Activated T-helper 1 cell treated with anti-CD3 and anti-CD28 coated beads, Interleukin-12 subunit alpha, Interleukin-12 subunit beta, Interleukin-2, Interleukin-4 antibody, amounts not matched to agents 30 ng/mL and 10 ng/mL and 1 ng/mL, durations not matched to agents 14 hours and 24 hours and 36 hours (primary cell): Measurements from ENCODE around the gene TMEFF2. TPM values are rescaled to one million over a fixed set of nuclear protein-coding genes. Genes with fewer than 3 reads are reported as not detected.
A peak's percentile ranks its signal among the peaks of the same experiment; 100 is the strongest.

Experiments
- DNase-seq: peaks from one replicate; pipeline ENCODE4 v3.0.0; 2021; ENCODE audit warnings: low spot score
- H3K27ac Mint-ChIP-seq: one replicate; pipeline ENCODE4 v1.8.0; 2021; ENCODE audit warnings: mild to moderate bottlenecking, mixed read lengths
- H3K27me3 Mint-ChIP-seq: one replicate; pipeline ENCODE4 v1.8.0; 2022; ENCODE audit warnings: mild to moderate bottlenecking, moderate library complexity, mixed read lengths; ENCODE audit not compliant: insufficient read depth
- H3K36me3 Mint-ChIP-seq: one replicate; pipeline ENCODE4 v1.8.0; 2021; ENCODE audit warnings: low read depth, mixed read lengths
- H3K4me1 Mint-ChIP-seq: one replicate; pipeline ENCODE4 v1.8.0; 2021; ENCODE audit warnings: low read depth, mixed read lengths
- H3K4me3 Mint-ChIP-seq: one replicate; pipeline ENCODE4 v1.8.0; 2021; ENCODE audit warnings: mild to moderate bottlenecking, moderate library complexity, mixed read lengths
- H3K9me3 Mint-ChIP-seq: one replicate; pipeline ENCODE4 v1.8.0; 2021; ENCODE audit warnings: mixed read lengths
- intact Hi-C: fragments of 100-400 bp; cut with micrococcal nuclease; formaldehyde crosslinking; loops from one replicate; pipeline ENCODE4 v1.15.1; 2024
- total RNA-seq: library from RNA; stranded (reverse); gene quantifications from 2 replicates; pipeline ENCODE4 v1.2.3, GENCODE V29; 2022

The TMEFF2 gene
- total RNA-seq, 1 donor from 2014 or later, result not detected

- Mint-ChIP-seq H3K4me3 (no peak overlapping the region), H3K4me1 (peaks cover 9% of the 10 kb centered on the region), H3K36me3 (no peaks in the 10 kb centered on the region), H3K9me3 (no peaks in the 10 kb centered on the region), H3K27ac (no peak overlapping the region), H3K27me3 (peaks cover 29% of the 10 kb centered on the region)
- DNase-seq, result no peak
- intact Hi-C loops, result no loop called here
Observed at GRCh38 chr2:192201116-192201515, 6.4 kb upstream of the TMEFF2 start.

GRCh38 chr2:192197357-192197756 lies 2.6 kb upstream of the TMEFF2 start:
- no peaks in the 10 kb centered on the region for H3K9me3 Mint-ChIP-seq
- peaks cover 64% of the 10 kb centered on the region for H3K27me3 Mint-ChIP-seq

GRCh38 chr2:192196421-192197194 lies 1.9 kb upstream of the TMEFF2 start:
- Mint-ChIP-seq H3K27ac (no peak overlapping the region), H3K9me3 (no peaks in the 10 kb centered on the region), H3K4me3 (peak overlapping the region; percentile 77), H3K4me1 (peaks cover 23% of the 10 kb centered on the region), H3K27me3 (peaks cover 72% of the 10 kb centered on the region), H3K36me3 (no peaks in the 10 kb centered on the region)
- intact Hi-C loops, result no loop called here
- no peak for DNase-seq

More at GRCh38 chr2:192197357-192197756, 2.6 kb upstream of the TMEFF2 start:
- DNase-seq, result no peak
- H3K36me3 Mint-ChIP-seq, result no peaks in the 10 kb centered on the region
- H3K27ac Mint-ChIP-seq, result no peak overlapping the region
- peaks cover 23% of the 10 kb centered on the region for H3K4me1 Mint-ChIP-seq
- intact Hi-C loops, result no loop called here
- no peak overlapping the region for H3K4me3 Mint-ChIP-seq

- H3K4me1 Mint-ChIP-seq, result peaks cover 23% of the 10 kb centered on the region
- no peaks in the 10 kb centered on the region for H3K36me3 Mint-ChIP-seq
- DNase-seq, result no peak
- intact Hi-C loops, result loop anchor here (2.0 kb wide), 1 partner anchor 33 kb away; no protein-coding TSS in a partner anchor
- H3K27me3 Mint-ChIP-seq, result peaks cover 76% of the 10 kb centered on the region
- no peak overlapping the region for H3K27ac Mint-ChIP-seq
- H3K4me3 Mint-ChIP-seq, result peak overlapping the region; percentile 77
- H3K9me3 Mint-ChIP-seq, result no peaks in the 10 kb centered on the region
Observed at GRCh38 chr2:192195548-192196418, 1.1 kb upstream of the TMEFF2 start.

GRCh38 chr2:192194265-192194865 lies 368 bp downstream of the TMEFF2 start:
- H3K36me3 Mint-ChIP-seq, result no peaks in the 10 kb centered on the region
- no peaks in the 10 kb centered on the region for H3K9me3 Mint-ChIP-seq
- no peak for DNase-seq
- H3K27me3 Mint-ChIP-seq, result peaks cover 86% of the 10 kb centered on the region
- intact Hi-C loops, result loop anchor here (2.0 kb wide), 1 partner anchor 32 kb away; no protein-coding TSS in a partner anchor
- H3K27ac Mint-ChIP-seq, result no peak overlapping the region
- H3K4me1 Mint-ChIP-seq, result peaks cover 23% of the 10 kb centered on the region
- H3K4me3 Mint-ChIP-seq, result peak overlapping the region; percentile 77

GRCh38 chr2:192190474-192190873 lies 4.3 kb downstream of the TMEFF2 start:
- Mint-ChIP-seq H3K27me3 (peaks cover 61% of the 10 kb centered on the region), H3K27ac (no peak overlapping the region), H3K4me1 (peaks cover 8% of the 10 kb centered on the region), H3K4me3 (no peak overlapping the region), H3K9me3 (no peaks in the 10 kb centered on the region), H3K36me3 (no peaks in the 10 kb centered on the region)
- intact Hi-C loops, result no loop called here
- no peak for DNase-seq

GRCh38 chr2:192186806-192187205 lies 7.9 kb downstream of the TMEFF2 start:
- H3K27ac Mint-ChIP-seq, result no peak overlapping the region
- DNase-seq, result no peak
- H3K9me3 Mint-ChIP-seq, result no peaks in the 10 kb centered on the region
- H3K36me3 Mint-ChIP-seq, result no peaks in the 10 kb centered on the region
- H3K4me3 Mint-ChIP-seq, result no peak overlapping the region
- H3K27me3 Mint-ChIP-seq, result peaks cover 36% of the 10 kb centered on the region
- intact Hi-C loops, result no loop called here
- no peaks in the 10 kb centered on the region for H3K4me1 Mint-ChIP-seq

- no peaks in the 10 kb centered on the region for H3K4me1 Mint-ChIP-seq
- H3K27me3 Mint-ChIP-seq, result peaks cover 15% of the 10 kb centered on the region
- no peaks in the 10 kb centered on the region for H3K36me3 Mint-ChIP-seq
- intact Hi-C loops, result no loop called here
- no peak for DNase-seq
- no peak overlapping the region for H3K27ac Mint-ChIP-seq
- H3K9me3 Mint-ChIP-seq, result no peaks in the 10 kb centered on the region
- no peak overlapping the region for H3K4me3 Mint-ChIP-seq
Observed at GRCh38 chr2:192184349-192184748, 10.4 kb downstream of the TMEFF2 start.

GRCh38 chr2:192183296-192183695 lies 11.4 kb downstream of the TMEFF2 start:
- H3K27ac Mint-ChIP-seq, result no peak overlapping the region
- intact Hi-C loops, result no loop called here
- H3K9me3 Mint-ChIP-seq, result no peaks in the 10 kb centered on the region
- H3K4me1 Mint-ChIP-seq, result no peaks in the 10 kb centered on the region
- no peak overlapping the region for H3K4me3 Mint-ChIP-seq
- H3K36me3 Mint-ChIP-seq, result no peaks in the 10 kb centered on the region
- peaks cover 17% of the 10 kb centered on the region for H3K27me3 Mint-ChIP-seq
- no peak for DNase-seq

GRCh38 chr2:192166946-192167345 lies 27.8 kb downstream of the TMEFF2 start:
- H3K36me3 Mint-ChIP-seq, result no peaks in the 10 kb centered on the region

GRCh38 chr2:192165842-192166241 lies 28.9 kb downstream of the TMEFF2 start:
- H3K4me3 Mint-ChIP-seq, result no peak overlapping the region
- intact Hi-C loops, result no loop called here

More at GRCh38 chr2:192166946-192167345, 27.8 kb downstream of the TMEFF2 start:
- no peak for DNase-seq
- peaks cover 12% of the 10 kb centered on the region for H3K27me3 Mint-ChIP-seq
- no peak overlapping the region for H3K27ac Mint-ChIP-seq
- H3K4me3 Mint-ChIP-seq, result no peak overlapping the region
- no peaks in the 10 kb centered on the region for H3K9me3 Mint-ChIP-seq
- peaks cover under 1% of the 10 kb centered on the region for H3K4me1 Mint-ChIP-seq
- intact Hi-C loops, result no loop called here

GRCh38 chr2:192162392-192163042 lies 32.2 kb downstream of the TMEFF2 start:
- intact Hi-C loops, result loop anchor here (1.0 to 2.0 kb wide), 6 partner anchors 32 to 997 kb away; partner anchors contain the start of gene TMEFF2
- peak; percentile 37 for DNase-seq
- no peaks in the 10 kb centered on the region for H3K9me3 Mint-ChIP-seq
- no peak overlapping the region for H3K27ac Mint-ChIP-seq
- H3K4me1 Mint-ChIP-seq, result peaks cover 8% of the 10 kb centered on the region
- H3K27me3 Mint-ChIP-seq, result peaks cover 13% of the 10 kb centered on the region
- no peak overlapping the region for H3K4me3 Mint-ChIP-seq
- H3K36me3 Mint-ChIP-seq, result no peaks in the 10 kb centered on the region

More at GRCh38 chr2:192165842-192166241, 28.9 kb downstream of the TMEFF2 start:
- no peaks in the 10 kb centered on the region for H3K36me3 Mint-ChIP-seq
- no peak overlapping the region for H3K27ac Mint-ChIP-seq
- DNase-seq, result no peak
- no peaks in the 10 kb centered on the region for H3K9me3 Mint-ChIP-seq
- H3K4me1 Mint-ChIP-seq, result peaks cover 8% of the 10 kb centered on the region
- peaks cover 12% of the 10 kb centered on the region for H3K27me3 Mint-ChIP-seq
